Lower lobe of right lung (tissue), 2 donors: ENCODE results near the gene DNAH3. TPM values are rescaled to one million over a fixed set of nuclear protein-coding genes. Genes with fewer than 3 reads are reported as not detected.

Source experiments
- ATAC-seq, 2 donors: fragments of 200-7000 bp; cut with Tn5 transposase; one replicate each; pipeline ENCODE4 v1.9.1; 2020 to 2022; ENCODE audit warnings: mild to moderate bottlenecking in 2 of 2, moderate library complexity in 2 of 2
- DNase-seq: peaks from one replicate; pipeline ENCODE4 v3.0.0-alpha.2; 2020
- H3K27ac ChIP-seq: fragments of 200-600 bp; one replicate; pipeline ENCODE4 v1.8.0; 2022
- H3K27me3 ChIP-seq: fragments of 200-600 bp; one replicate; pipeline ENCODE4 v1.8.0; 2022; ENCODE audit warnings: low read depth
- H3K36me3 ChIP-seq: fragments of 200-600 bp; one replicate; pipeline ENCODE4 v1.8.0; 2022; ENCODE audit warnings: mild to moderate bottlenecking
- H3K4me1 ChIP-seq: fragments of 200-600 bp; one replicate; pipeline ENCODE4 v1.8.0; 2022
- H3K4me3 ChIP-seq: fragments of 200-600 bp; one replicate; pipeline ENCODE4 v1.8.0; 2022; ENCODE audit warnings: mild to moderate bottlenecking
- H3K9me3 ChIP-seq: fragments of 200-600 bp; one replicate; pipeline ENCODE4 v1.8.0; 2022
- CTCF ChIP-seq: fragments of 200-600 bp; IDR thresholded peaks from one replicate; pipeline ENCODE4 v1.8.0; 2022; ENCODE audit warnings: antibody characterized with exemption, mild to moderate bottlenecking
- intact Hi-C: fragments of 100-400 bp; cut with DNase I; formaldehyde crosslinking; loops from one replicate; pipeline ENCODE4 v1.11.0; 2022
- total RNA-seq: library from RNA; stranded (reverse); fragmentation: NEBNext Ultra II Directional; extraction: Animal tissue kit (Norgen Biotek cat#: 25700); gene quantifications from one replicate; pipeline ENCODE4 v1.2.1, GENCODE V29; 2021
- donor health status: DM: no; HTN: yes; CAD: no; lungs with severe emphysema.

The DNAH3 gene
- total RNA-seq, 1 donor from 2014 or later = 10.9 TPM

GRCh38 chr16:21088646-21089538 is 61.8 kb downstream of the DNAH3 start:
- intact Hi-C loops = loop anchor here (10.0 kb wide), 1 partner anchor 234 kb away; no protein-coding TSS in a partner anchor
- no peak for TF ChIP-seq CTCF
- ATAC-seq = no peak

GRCh38 chr16:21088143-21088542 is 62.5 kb downstream of the DNAH3 start:
- no peak overlapping the region for H3K27ac ChIP-seq
- intact Hi-C loops = loop anchor here (10.0 kb wide), 1 partner anchor 233 kb away; no protein-coding TSS in a partner anchor
- H3K4me3 ChIP-seq = no peak overlapping the region
- no peaks in the 10 kb centered on the region for H3K36me3 ChIP-seq
- DNase-seq (no peak), ATAC-seq (peak; percentile 48 to 67)
- no peak for TF ChIP-seq CTCF
- H3K27me3 ChIP-seq = no peaks in the 10 kb centered on the region
- no peaks in the 10 kb centered on the region for H3K4me1 ChIP-seq
- no peaks in the 10 kb centered on the region for H3K9me3 ChIP-seq

More at GRCh38 chr16:21088646-21089538, 61.8 kb downstream of the DNAH3 start:
- no peaks in the 10 kb centered on the region for H3K9me3 ChIP-seq
- H3K4me3 ChIP-seq = no peak overlapping the region
- no peaks in the 10 kb centered on the region for H3K4me1 ChIP-seq
- H3K27ac ChIP-seq = no peak overlapping the region
- no peaks in the 10 kb centered on the region for H3K27me3 ChIP-seq
- no peak for DNase-seq
- H3K36me3 ChIP-seq = no peaks in the 10 kb centered on the region

- Histone ChIP-seq H3K36me3 (no peaks in the 10 kb centered on the region), H3K27me3 (no peaks in the 10 kb centered on the region), H3K4me3 (no peak overlapping the region), H3K27ac (no peak overlapping the region), H3K4me1 (no peaks in the 10 kb centered on the region), H3K9me3 (no peaks in the 10 kb centered on the region)
- DNase-seq = no peak
- no peak for ATAC-seq
- intact Hi-C loops = loop anchor here (10.0 kb wide), 1 partner anchor 230 kb away; no protein-coding TSS in a partner anchor
- TF ChIP-seq CTCF = no peak
Observed at GRCh38 chr16:21084631-21085225, 65.9 kb downstream of the DNAH3 start.

GRCh38 chr16:21083729-21084268 is 66.8 kb downstream of the DNAH3 start:
- TF ChIP-seq CTCF = peak; percentile 75
- no peak overlapping the region for H3K4me3 ChIP-seq
- H3K9me3 ChIP-seq = no peaks in the 10 kb centered on the region
- no peaks in the 10 kb centered on the region for H3K27me3 ChIP-seq
- ATAC-seq (peak; percentile 89 to 91), DNase-seq (peak; percentile 65)
- no peak overlapping the region for H3K27ac ChIP-seq
- H3K4me1 ChIP-seq = no peaks in the 10 kb centered on the region
- intact Hi-C loops = loop anchor here (10.0 kb wide), 1 partner anchor 229 kb away; no protein-coding TSS in a partner anchor
- no peaks in the 10 kb centered on the region for H3K36me3 ChIP-seq

- no peak for TF ChIP-seq CTCF
- Histone ChIP-seq H3K9me3 (no peaks in the 10 kb centered on the region), H3K27ac (no peak overlapping the region), H3K36me3 (no peaks in the 10 kb centered on the region), H3K4me1 (no peaks in the 10 kb centered on the region), H3K27me3 (no peaks in the 10 kb centered on the region), H3K4me3 (no peak overlapping the region)
- no peak for DNase-seq
- intact Hi-C loops = loop anchor here (10.0 kb wide), 1 partner anchor 227 kb away; no protein-coding TSS in a partner anchor
- no peak for ATAC-seq
Observed at GRCh38 chr16:21081329-21081728, 69.3 kb downstream of the DNAH3 start.
